ENCODE measurements around the gene TPX2.

The TPX2 gene

DNA sequence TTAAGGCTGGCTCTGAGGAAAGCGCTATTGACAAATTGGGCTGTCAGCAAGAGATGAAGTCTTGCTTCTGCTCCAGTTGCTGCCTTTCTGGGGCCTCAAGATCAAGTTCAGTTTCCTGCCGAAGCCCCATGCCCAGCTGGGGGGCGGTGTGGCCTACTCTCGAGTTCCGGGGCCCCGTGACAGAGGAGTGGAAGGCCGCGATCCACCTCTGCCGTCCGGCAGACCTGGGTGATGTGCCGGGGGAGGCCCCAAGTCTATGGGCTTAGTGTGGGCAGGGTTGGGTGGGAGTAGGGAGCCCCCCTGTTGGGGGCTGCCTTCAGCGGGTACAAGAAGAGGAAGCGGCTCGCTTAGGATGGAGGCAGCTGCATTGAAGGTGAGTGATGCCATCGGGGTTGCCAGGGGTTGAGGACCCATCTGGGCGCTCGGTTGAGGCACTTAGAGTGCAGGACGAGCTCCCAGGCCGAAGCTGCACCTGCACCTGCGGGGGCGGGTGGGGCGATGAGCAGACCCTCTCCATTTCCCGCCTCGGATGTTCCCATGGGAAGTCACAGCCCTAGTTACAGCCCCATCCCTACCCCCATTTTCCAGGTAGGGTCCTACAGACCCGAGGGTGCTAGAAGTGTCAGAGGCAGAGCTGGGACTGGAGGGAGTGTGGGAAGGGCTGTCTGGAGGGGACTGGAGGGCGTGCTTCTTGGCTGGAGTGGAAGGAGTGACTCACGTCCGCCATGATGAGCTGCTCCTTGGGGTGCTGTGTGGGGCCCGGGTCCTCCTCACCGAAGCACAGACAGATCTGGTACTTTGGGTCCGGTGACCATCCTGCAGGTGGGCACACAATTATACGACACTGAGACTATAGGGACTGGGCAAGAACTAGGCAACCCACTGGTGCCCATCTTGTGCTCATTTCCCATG lies 109.3 kb downstream of the TPX2 start:
- no peak for DNase-seq (ENCODE audit: low spot score)

- DNase-seq (ENCODE audit: low spot score), result no peak
These were observed 110.3 kb downstream of the TPX2 start for GRCh38 chr20:31849306-31849930.

Data from D341Med (cell line).